Measurements from ENCODE around the gene RANBP1. TPM values are rescaled to one million over a fixed set of nuclear protein-coding genes. Genes with fewer than 3 reads are reported as not detected.

RANBP1 gene
- total and polyA plus RNA-seq, 9 donors: 106 to 129 (median 116) TPM

DNA sequence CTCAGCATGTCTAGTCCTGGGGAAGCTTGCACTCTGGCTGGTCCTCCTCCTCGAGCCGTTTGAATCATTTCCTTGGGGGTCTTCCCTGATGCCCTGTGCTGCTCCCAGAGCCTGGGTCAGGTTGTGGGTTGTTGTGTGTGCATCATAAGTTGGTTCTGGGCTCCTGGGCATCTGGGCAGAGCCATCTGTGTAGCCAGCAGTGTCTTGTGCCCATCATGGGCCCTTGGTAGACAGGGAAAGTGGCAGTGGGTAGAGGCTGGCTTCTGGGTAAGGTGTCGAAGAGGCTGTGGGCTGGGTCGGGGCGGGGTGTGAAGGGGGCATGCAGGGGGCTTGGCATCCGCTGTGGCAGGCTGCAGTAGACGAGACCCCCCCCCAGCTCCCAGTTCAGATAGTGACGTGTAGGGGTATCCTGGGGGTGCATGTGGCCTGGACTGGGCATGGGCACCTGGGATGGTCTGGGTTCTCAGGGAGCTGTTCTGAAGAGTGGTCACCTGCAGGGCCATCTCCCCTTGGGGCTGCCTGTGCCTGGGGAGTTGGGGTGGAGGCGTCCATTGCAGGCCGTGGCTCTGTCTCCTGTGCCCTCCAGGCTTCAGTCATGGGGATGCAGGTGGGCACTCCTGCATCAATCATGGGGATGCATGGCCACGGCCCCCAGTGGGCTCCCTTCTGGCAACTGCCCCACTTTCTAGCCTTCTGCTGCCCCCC is 8.3 kb downstream of the RANBP1 start:
- 67% methylated on average over 3 of the region's 11 CpGs for WGBS (ENCODE audit: insufficient coverage)
- Histone ChIP-seq H3K36me3 (ENCODE audit: control insufficient read depth, insufficient read depth, low read length) (peaks cover 71% of the 10 kb centered on the region), H3K27ac (ENCODE audit: low read length) (no peak overlapping the region), H3K4me1 (ENCODE audit: control insufficient read depth, insufficient read depth, low read length) (peaks cover under 1% of the 10 kb centered on the region), H3K9me3 (replicated peaks; ENCODE audit: control insufficient read depth, low read depth, low read length) (no peaks in the 10 kb centered on the region), H3K27me3 (ENCODE audit: control insufficient read depth, insufficient read depth, low read length) (no peaks in the 10 kb centered on the region), H3K4me3 (ENCODE audit: low read length) (no peak overlapping the region)
- no peak for DNase-seq

GRCh38 chr22:20125201-20126174 is 9.6 kb downstream of the RANBP1 start:
- 89% methylated on average over 18 of the region's 32 CpGs for WGBS (ENCODE audit: insufficient coverage)

GRCh38 chr22:20126284-20127029 is 10.6 kb downstream of the RANBP1 start:
- 75% methylated on average over 14 of the region's 19 CpGs for WGBS (ENCODE audit: insufficient coverage)
- H3K36me3 ChIP-seq (ENCODE audit: control insufficient read depth, insufficient read depth, low read length): peaks cover 50% of the 10 kb centered on the region

More at GRCh38 chr22:20125201-20126174, 9.6 kb downstream of the RANBP1 start:
- Histone ChIP-seq H3K27ac (ENCODE audit: low read length) (no peak overlapping the region), H3K4me1 (ENCODE audit: control insufficient read depth, insufficient read depth, low read length) (no peaks in the 10 kb centered on the region), H3K9me3 (replicated peaks; ENCODE audit: control insufficient read depth, low read depth, low read length) (no peaks in the 10 kb centered on the region), H3K4me3 (ENCODE audit: low read length) (no peak overlapping the region), H3K36me3 (ENCODE audit: control insufficient read depth, insufficient read depth, low read length) (peaks cover 58% of the 10 kb centered on the region), H3K27me3 (ENCODE audit: control insufficient read depth, insufficient read depth, low read length) (no peaks in the 10 kb centered on the region)
- DNase-seq: no peak

DNA sequence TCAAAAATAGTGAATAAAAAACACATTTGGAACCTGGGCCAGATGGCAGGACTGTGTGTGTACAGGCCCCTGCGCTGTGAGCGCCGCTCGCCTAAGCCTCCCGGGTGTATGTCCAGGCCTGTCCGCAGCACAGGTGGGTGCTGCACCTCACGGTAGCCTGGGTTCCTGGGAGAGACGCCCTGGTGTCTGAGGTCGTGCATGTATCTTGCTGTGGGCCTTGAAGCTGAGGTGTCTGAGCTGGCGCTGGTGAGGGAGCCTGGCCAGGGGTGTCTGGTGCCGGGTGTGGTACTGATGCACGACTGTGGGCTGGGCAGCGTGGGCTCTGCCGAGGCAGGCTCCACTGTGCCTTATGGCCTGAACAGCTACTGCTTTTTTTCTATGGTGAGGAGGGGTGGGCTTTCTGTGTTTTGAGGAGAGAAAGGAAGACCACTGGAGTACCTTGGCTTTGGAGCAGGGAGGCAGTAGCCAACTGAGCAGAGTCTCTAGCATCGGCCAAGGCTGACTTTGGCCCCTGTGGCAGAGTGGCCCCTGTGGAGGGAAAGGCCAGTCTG is 11.5 kb downstream of the RANBP1 start:
- Histone ChIP-seq H3K9me3 (replicated peaks; ENCODE audit: control insufficient read depth, low read depth, low read length) (no peaks in the 10 kb centered on the region), H3K27me3 (ENCODE audit: control insufficient read depth, insufficient read depth, low read length) (no peaks in the 10 kb centered on the region), H3K4me3 (ENCODE audit: low read length) (no peak overlapping the region), H3K4me1 (ENCODE audit: control insufficient read depth, insufficient read depth, low read length) (peaks cover 7% of the 10 kb centered on the region), H3K36me3 (ENCODE audit: control insufficient read depth, insufficient read depth, low read length) (peaks cover 41% of the 10 kb centered on the region), H3K27ac (ENCODE audit: low read length) (no peak overlapping the region)
- DNase-seq: no peak
- WGBS (ENCODE audit: insufficient coverage): 76% methylated on average over 15 of the region's 15 CpGs

More at GRCh38 chr22:20126284-20127029, 10.6 kb downstream of the RANBP1 start:
- Histone ChIP-seq H3K4me3 (ENCODE audit: low read length) (no peak overlapping the region), H3K4me1 (ENCODE audit: control insufficient read depth, insufficient read depth, low read length) (peaks cover 4% of the 10 kb centered on the region), H3K9me3 (replicated peaks; ENCODE audit: control insufficient read depth, low read depth, low read length) (no peaks in the 10 kb centered on the region), H3K27ac (ENCODE audit: low read length) (no peak overlapping the region), H3K27me3 (ENCODE audit: control insufficient read depth, insufficient read depth, low read length) (no peaks in the 10 kb centered on the region)
- DNase-seq: no peak

GRCh38 chr22:20127869-20128618 is 12.1 kb downstream of the RANBP1 start:
- Histone ChIP-seq H3K4me3 (ENCODE audit: low read length) (no peak overlapping the region), H3K4me1 (ENCODE audit: control insufficient read depth, insufficient read depth, low read length) (peaks cover 14% of the 10 kb centered on the region)
- WGBS (ENCODE audit: insufficient coverage): 63% methylated on average over 11 of the region's 17 CpGs

GRCh38 chr22:20128619-20128901 is 12.7 kb downstream of the RANBP1 start:
- no peak for DNase-seq
- no peak overlapping the region for H3K27ac ChIP-seq (ENCODE audit: low read length)
- H3K27me3 ChIP-seq (ENCODE audit: control insufficient read depth, insufficient read depth, low read length): no peaks in the 10 kb centered on the region
- H3K36me3 ChIP-seq (ENCODE audit: control insufficient read depth, insufficient read depth, low read length): peaks cover 37% of the 10 kb centered on the region
- WGBS (ENCODE audit: insufficient coverage): 80% methylated on average over 1 of the region's 2 CpGs
- peaks cover 17% of the 10 kb centered on the region for H3K4me1 ChIP-seq (ENCODE audit: control insufficient read depth, insufficient read depth, low read length)
- H3K9me3 ChIP-seq (replicated peaks; ENCODE audit: control insufficient read depth, low read depth, low read length): no peaks in the 10 kb centered on the region
- no peak overlapping the region for H3K4me3 ChIP-seq (ENCODE audit: low read length)

More at GRCh38 chr22:20127869-20128618, 12.1 kb downstream of the RANBP1 start:
- no peak for DNase-seq
- no peaks in the 10 kb centered on the region for H3K27me3 ChIP-seq (ENCODE audit: control insufficient read depth, insufficient read depth, low read length)
- H3K9me3 ChIP-seq (replicated peaks; ENCODE audit: control insufficient read depth, low read depth, low read length): no peaks in the 10 kb centered on the region
- peaks cover 40% of the 10 kb centered on the region for H3K36me3 ChIP-seq (ENCODE audit: control insufficient read depth, insufficient read depth, low read length)
- H3K27ac ChIP-seq (ENCODE audit: low read length): no peak overlapping the region

DNA sequence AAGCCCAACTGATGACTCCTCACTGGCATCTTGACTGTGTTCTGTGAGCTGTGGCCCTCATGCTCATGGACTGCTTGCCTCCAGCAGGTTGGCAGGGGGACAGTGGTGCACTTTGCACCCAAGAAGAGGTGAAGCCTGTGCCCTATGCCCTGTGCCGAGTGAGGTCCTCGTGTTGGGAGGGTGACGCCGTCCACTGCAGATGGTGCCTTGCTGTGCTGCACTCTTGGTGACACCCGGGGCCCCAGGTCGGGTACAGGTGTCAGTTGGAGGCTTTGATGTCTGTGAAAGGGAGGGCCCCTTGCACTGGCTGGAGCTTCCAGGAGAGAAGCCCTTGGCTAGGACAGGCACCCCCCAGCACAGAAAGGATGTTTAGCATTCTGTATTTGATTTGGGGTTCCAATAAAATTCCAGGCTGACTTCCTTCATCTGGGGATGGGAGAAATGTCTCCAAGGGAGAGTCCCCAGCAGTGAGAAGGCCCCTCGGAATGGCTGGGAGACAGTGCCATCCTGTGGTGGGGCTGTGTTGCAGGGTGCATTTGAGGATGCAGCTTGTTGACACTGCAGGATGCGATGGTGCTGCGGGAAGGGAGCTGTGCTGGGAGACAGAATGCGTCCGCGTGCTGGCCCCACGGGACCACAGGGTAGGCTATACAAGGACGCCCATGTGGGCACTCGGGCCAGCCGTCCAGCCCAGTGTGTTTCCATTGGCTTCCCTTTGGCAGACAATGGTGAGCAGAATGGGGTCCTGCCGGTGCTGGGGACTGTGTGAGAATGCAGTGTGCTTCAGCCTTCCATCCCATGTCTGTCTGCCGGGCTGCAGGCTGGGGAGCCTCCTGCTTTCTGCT is 13.2 kb downstream of the RANBP1 start:
- H3K4me3 ChIP-seq (ENCODE audit: low read length): no peak overlapping the region
- H3K36me3 ChIP-seq (ENCODE audit: control insufficient read depth, insufficient read depth, low read length): peaks cover 32% of the 10 kb centered on the region
- H3K27ac ChIP-seq (ENCODE audit: low read length): no peak overlapping the region
- WGBS (ENCODE audit: insufficient coverage): 32% methylated on average over 17 of the region's 18 CpGs
- H3K4me1 ChIP-seq (ENCODE audit: control insufficient read depth, insufficient read depth, low read length): peaks cover 23% of the 10 kb centered on the region
- DNase-seq: no peak
- H3K9me3 ChIP-seq (replicated peaks; ENCODE audit: control insufficient read depth, low read depth, low read length): no peaks in the 10 kb centered on the region
- H3K27me3 ChIP-seq (ENCODE audit: control insufficient read depth, insufficient read depth, low read length): no peaks in the 10 kb centered on the region

DNA sequence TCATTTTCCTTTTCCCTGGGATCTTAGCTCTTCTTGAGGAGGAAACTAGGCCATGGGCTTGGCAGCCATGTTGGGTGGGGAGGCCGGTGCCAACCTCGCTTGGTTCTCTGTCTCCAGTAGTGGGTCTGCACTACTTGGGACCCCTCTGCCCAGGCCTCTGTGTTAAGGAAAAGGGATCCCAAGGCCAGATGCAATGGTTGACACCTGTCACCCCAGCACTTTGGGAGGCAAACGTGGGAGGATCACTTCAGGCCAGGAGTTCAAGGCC is 13.8 kb downstream of the RANBP1 start:
- 40% methylated on average over 1 of the region's 3 CpGs for WGBS (ENCODE audit: insufficient coverage)
- no peaks in the 10 kb centered on the region for H3K9me3 ChIP-seq (replicated peaks; ENCODE audit: control insufficient read depth, low read depth, low read length)
- peaks cover 27% of the 10 kb centered on the region for H3K4me1 ChIP-seq (ENCODE audit: control insufficient read depth, insufficient read depth, low read length)
- H3K4me3 ChIP-seq (ENCODE audit: low read length): no peak overlapping the region
- DNase-seq: no peak
- H3K36me3 ChIP-seq (ENCODE audit: control insufficient read depth, insufficient read depth, low read length): peaks cover 27% of the 10 kb centered on the region
- H3K27ac ChIP-seq (ENCODE audit: low read length): no peak overlapping the region
- H3K27me3 ChIP-seq (ENCODE audit: control insufficient read depth, insufficient read depth, low read length): no peaks in the 10 kb centered on the region

GRCh38 chr22:20130319-20130718 is 14.4 kb downstream of the RANBP1 start:
- Histone ChIP-seq H3K36me3 (ENCODE audit: control insufficient read depth, insufficient read depth, low read length) (peaks cover 21% of the 10 kb centered on the region), H3K27me3 (ENCODE audit: control insufficient read depth, insufficient read depth, low read length) (no peaks in the 10 kb centered on the region), H3K9me3 (replicated peaks; ENCODE audit: control insufficient read depth, low read depth, low read length) (no peaks in the 10 kb centered on the region), H3K27ac (ENCODE audit: low read length) (no peak overlapping the region), H3K4me1 (ENCODE audit: control insufficient read depth, insufficient read depth, low read length) (peaks cover 33% of the 10 kb centered on the region), H3K4me3 (ENCODE audit: low read length) (no peak overlapping the region)
- 57% methylated on average over 1 of the region's 3 CpGs for WGBS (ENCODE audit: insufficient coverage)
- DNase-seq: no peak

All from muscle of leg (tissue), 11 donors.